IMR-90 (cell line): ENCODE results near the gene RGS5. TPM values are rescaled to one million over a fixed set of nuclear protein-coding genes. Genes with fewer than 3 reads are reported as not detected.

ENCODE experiments used
- ATAC-seq: fragments of 200-7000 bp; cut with Tn5 transposase; 2 replicates; pipeline ENCODE4 v1.9.1; 2020; ENCODE audit warnings: low read depth, mild to moderate bottlenecking, moderate library complexity
- BruUV-seq: library from RNA; stranded (reverse); fragments of 400-500 nt; replicated peaks from 2 replicates; lab custom pipeline; 2021; lab: Mats Ljungman, UMichigan
- CTCF ChIA-PET: fragments of 300-600 bp; formaldehyde crosslinking; extraction: SDS; loops from one replicate; lab custom pipeline; 2021; ENCODE audit warnings: antibody characterized with exemption; lab: Yijun Ruan, JAX
- POLR2A ChIA-PET: fragments of 300-600 bp; sonication (Branson Sonifier 250); formaldehyde crosslinking; loops from one replicate; lab custom pipeline; 2022; ENCODE audit warnings: antibody characterized with exemption; ENCODE audit not compliant: unreplicated experiment; lab: Charles Lee
- DNase-seq: peaks from one replicate; pipeline ENCODE4 v3.0.0; 2013
- H2AFZ ChIP-seq: replicated peaks from 2 replicates; pipeline ENCODE3; 2013; ENCODE audit warnings: low read length, mild to moderate bottlenecking; ENCODE audit not compliant: poor library complexity
- H2AK5ac ChIP-seq: 2 replicates; pipeline ENCODE4 v1.6.1; 2013; ENCODE audit warnings: low read depth, low read length, inconsistent platforms
- H2AK9ac ChIP-seq: replicated peaks from 2 replicates; pipeline ENCODE3; 2013; ENCODE audit warnings: mild to moderate bottlenecking, low read depth, low read length, moderate library complexity; ENCODE audit not compliant: poor library complexity
- H2BK120ac ChIP-seq: 2 replicates; pipeline ENCODE4 v1.6.1; 2013; ENCODE audit warnings: low read depth, low read length, inconsistent platforms
- H2BK15ac ChIP-seq: 3 replicates; pipeline ENCODE4 v1.6.1; 2013; ENCODE audit warnings: low read depth, low read length, inconsistent platforms
- H2BK20ac ChIP-seq: 2 replicates; pipeline ENCODE4 v1.6.1; 2013; ENCODE audit warnings: low read depth, mild to moderate bottlenecking, inconsistent platforms, low read length, moderate library complexity
- H2BK5ac ChIP-seq: 2 replicates; pipeline ENCODE4 v1.6.1; 2013; ENCODE audit warnings: mild to moderate bottlenecking, low read depth, low read length, inconsistent platforms; ENCODE audit not compliant: poor library complexity, severe bottlenecking
- H3K14ac ChIP-seq: replicated peaks from 2 replicates; pipeline ENCODE4 v1.6.1; 2013; ENCODE audit warnings: low read depth, low read length, inconsistent platforms
- H3K18ac ChIP-seq: 2 replicates; pipeline ENCODE4 v1.6.1; 2013; ENCODE audit warnings: low read depth, low read length, control low read depth
- H3K23ac ChIP-seq: 2 replicates; pipeline ENCODE4 v1.6.1; 2013; ENCODE audit warnings: low read depth, low read length, inconsistent platforms
- H3K27ac ChIP-seq: 2 replicates; pipeline ENCODE4 v1.5.1; 2013; ENCODE audit warnings: mild to moderate bottlenecking, control low read depth, low read length; ENCODE audit not compliant: insufficient read depth
- H3K27me3 ChIP-seq: 2 replicates; pipeline ENCODE4 v1.6.1; 2013; ENCODE audit warnings: low read length; ENCODE audit not compliant: control insufficient read depth, insufficient read depth
- H3K36me3 ChIP-seq: 2 replicates; pipeline ENCODE4 v1.6.1; 2013; ENCODE audit warnings: low read length, mixed read lengths; ENCODE audit not compliant: control insufficient read depth, insufficient read depth
- H3K4ac ChIP-seq: 2 replicates; pipeline ENCODE4 v1.6.1; 2013; ENCODE audit warnings: low read depth, low read length, inconsistent platforms
- H3K4me1 ChIP-seq: 2 replicates; pipeline ENCODE4 v1.6.1; 2013; ENCODE audit warnings: low read length, mixed read lengths; ENCODE audit not compliant: control insufficient read depth, insufficient read depth
- H3K4me2 ChIP-seq: 2 replicates; pipeline ENCODE4 v1.6.1; 2013; ENCODE audit warnings: low read depth, mild to moderate bottlenecking, control low read depth, low read length, moderate library complexity
- H3K4me3 ChIP-seq: 2 replicates; pipeline ENCODE4 v1.5.1; 2013; ENCODE audit warnings: low read depth, mild to moderate bottlenecking, control low read depth, low read length, moderate library complexity; ENCODE audit not compliant: insufficient read depth
- H3K56ac ChIP-seq: 2 replicates; pipeline ENCODE4 v1.6.1; 2013; ENCODE audit warnings: low read length, inconsistent platforms; ENCODE audit not compliant: insufficient read depth; ENCODE audit errors: extremely low read depth
- H3K79me1 ChIP-seq, 2 experiments: 2 replicates each; pipeline ENCODE4 v1.6.1; 2013; ENCODE audit warnings: low read length in 2 of 2, inconsistent platforms in 1 of 2, low read depth in 1 of 2
- H3K9ac ChIP-seq: 2 replicates; pipeline ENCODE4 v1.6.1; 2013; ENCODE audit warnings: low read depth, low read length, control low read depth
- H3K9me1 ChIP-seq: 2 replicates; pipeline ENCODE4 v1.6.1; 2013; ENCODE audit warnings: low read length, inconsistent platforms; ENCODE audit not compliant: insufficient read depth
- H3K9me3 ChIP-seq: 2 replicates; pipeline ENCODE4 v1.6.1; 2013; ENCODE audit warnings: low read length; ENCODE audit not compliant: control insufficient read depth, insufficient read depth
- H4K20me1 ChIP-seq: 2 replicates; pipeline ENCODE4 v1.6.1; 2013; ENCODE audit warnings: low read length, inconsistent platforms; ENCODE audit not compliant: insufficient read depth
- H4K5ac ChIP-seq: 2 replicates; pipeline ENCODE4 v1.6.1; 2013; ENCODE audit warnings: mild to moderate bottlenecking, low read depth, low read length, control low read depth
- H4K8ac ChIP-seq, 2 experiments: 2 replicates each; pipeline ENCODE4 v1.6.1; 2013; ENCODE audit warnings: low read depth in 2 of 2, low read length in 2 of 2, control low read depth in 1 of 2, inconsistent platforms in 1 of 2
- H4K91ac ChIP-seq: 2 replicates; pipeline ENCODE4 v1.6.1; 2013; ENCODE audit warnings: low read depth, low read length, inconsistent platforms; ENCODE audit not compliant: insufficient read depth
- BHLHE40 ChIP-seq: fragments of 150-350 bp; IDR thresholded peaks from 2 replicates; pipeline ENCODE4 v1.6.1; 2016; ENCODE audit warnings: mild to moderate bottlenecking, low read depth, low read length
- CTCF ChIP-seq: conservative IDR thresholded peaks from 2 replicates; pipeline ENCODE4 v1.5.1; 2012; ENCODE audit warnings: mild to moderate bottlenecking, low read depth, low read length, improper control_type of control experiment
- ELK1 ChIP-seq: fragments of 150-350 bp; IDR thresholded peaks from 2 replicates; pipeline ENCODE4 v1.6.1; 2016; ENCODE audit warnings: low read depth, mild to moderate bottlenecking, low read length, moderate library complexity, borderline replicate concordance
- FOS ChIP-seq: fragments of 150-350 bp; IDR thresholded peaks from 2 replicates; pipeline ENCODE4 v1.6.1; 2016; ENCODE audit warnings: low read depth, low read length
- MAFK ChIP-seq: IDR thresholded peaks from 2 replicates; pipeline ENCODE4 v1.6.1; 2012; ENCODE audit warnings: low read depth, low read length, improper control_type of control experiment
- WGBS, 2 experiments: methylation state at CpG; one replicate each; pipeline versions ENCODE4 v1.1.5 to v1.1.7; 2013; ENCODE audit warnings: missing lambda C conversion rate in 2 of 2; ENCODE audit not compliant: insufficient read length in 1 of 2; ENCODE audit errors: extremely low coverage in 2 of 2; 5-methylcytosine and 5-hydroxymethylcytosine counted together
- dilution Hi-C: fragments of 300-500 bp; cut with HindIII; formaldehyde crosslinking; loops from one replicate; pipeline ENCODE4 v1.14.3; 2018; ENCODE audit warnings: low sequenced_read_pairs; ENCODE audit not compliant: unreplicated experiment
- in situ Hi-C: fragments of 300-500 bp; cut with MboI; formaldehyde crosslinking; loops from 3 replicates; pipeline ENCODE4 v1.14.3; 2019; ENCODE audit warnings: low sequenced_read_pairs, inconsistent platforms, mixed read lengths
- intact Hi-C: fragments of 100-400 bp; cut with micrococcal nuclease; formaldehyde crosslinking; loops from 2 replicates; pipeline ENCODE4 v1.10.0; 2022
- polyA plus RNA-seq, 3 experiments: library from polyadenylated mRNA; depleted of rRNA; stranded (reverse); fragments of >200 nt; gene quantifications; 2 replicates each; pipeline ENCODE4 v1.2.3, GENCODE V29; 2012; ENCODE audit warnings: low replicate concordance in 1 of 3
- total RNA-seq: library from RNA; depleted of rRNA; stranded (reverse); fragments of >200 nt; gene quantifications from 2 replicates; pipeline ENCODE4 v1.2.3, GENCODE V29; 2012

The RGS5 gene
- total and polyA plus RNA-seq, 2 of the 4 experiments (the other 2 are of a cell fraction) = 21.4 to 40.0 TPM

- in situ Hi-C loops = no loop called here
- Histone ChIP-seq H3K4me3 (no peak overlapping the region), H3K9me3 (no peaks in the 10 kb centered on the region), H3K27ac (no peak overlapping the region), H3K4me1 (peaks cover 12% of the 10 kb centered on the region), H2BK120ac (peak overlapping the region; percentile 85), H3K79me1 (no peaks in the 10 kb centered on the region), H3K9ac (no peak overlapping the region), H4K91ac (no peak overlapping the region), H3K23ac (peak overlapping the region; percentile 17; the same call in 1 of the 2 replicates), H3K18ac (no peak overlapping the region; the same call in 1 of the 2 replicates), H2AK9ac (no peak overlapping the region), H4K20me1 (no peaks in the 10 kb centered on the region), H2AK5ac (peak overlapping the region; percentile 90), H4K5ac (no peak overlapping the region), H3K4me2 (no peak overlapping the region), H2BK15ac (peak overlapping the region; percentile 97; the same call in 2 of the 3 replicates), H3K56ac (no peak overlapping the region), H3K4ac (peak overlapping the region; percentile 74), H2BK5ac (no peak overlapping the region), H3K14ac (peak overlapping the region; percentile 61), H2AFZ (no peak overlapping the region), H3K27me3 (no peaks in the 10 kb centered on the region), H3K36me3 (no peaks in the 10 kb centered on the region), H4K8ac (peak overlapping the region; percentile 1 to 63; a peak in 3 of 4 replicates), H2BK20ac (peak overlapping the region; percentile 82; the same call in 1 of the 2 replicates), H3K9me1 (peaks cover 2% of the 10 kb centered on the region; the same call in 1 of the 2 replicates)
- DNase-seq (no peak), ATAC-seq (no peak)
- no TSS peak for BruUV-seq
- POLR2A ChIA-PET = no interaction called here
- TF ChIP-seq ELK1 (no peak), BHLHE40 (no peak), MAFK (peak; percentile 69), CTCF (no peak), FOS (no peak)
- CTCF ChIA-PET = no interaction called here
- WGBS, 2 experiments = 100% methylated on average over 1 of the region's 2 CpGs; no CpG with 5 or more reads in 1 of the 2 experiments
- dilution Hi-C loops = no loop called here
- intact Hi-C loops = no loop called here
Observed at GRCh38 chr1:163165119-163165518, 37.6 kb downstream of the RGS5 start.
